Stimulated activated CD4-positive, alpha-beta T cell treated with anti-CD3 and anti-CD28 coated beads, TNF-alpha, amount 100 ng/mL, for 48 hours (primary cell): ENCODE data around the gene NKPD1.
A peak's percentile ranks its signal among the peaks of the same experiment; 100 is the strongest.
"Not testable (repeated sequence)": the region's sequence is repeated elsewhere in the genome, so short reads cannot be mapped to it uniquely, and the experiment has no call there.

Experiments used
- DNase-seq, 3 donors: peaks; one replicate each; pipeline ENCODE4 v3.0.0-alpha.2; 2020; ENCODE audit warnings: low read depth in 3 of 3

NKPD1 gene

GRCh38 chr19:45118591-45119355 lies 42.0 kb downstream of the NKPD1 start:
- DNase-seq, result not testable (repeated sequence)

GRCh38 chr19:45118106-45118505 lies 42.7 kb downstream of the NKPD1 start:
- DNase-seq, result no peak

- DNase-seq, result no peak
Measured at GRCh38 chr19:45117671-45118070, 43.1 kb downstream of the NKPD1 start.

GRCh38 chr19:45117167-45117594 lies 43.6 kb downstream of the NKPD1 start:
- DNase-seq, result peak; percentile 43 to 71 (median 70)

- DNase-seq, result no peak
Measured at GRCh38 chr19:45115809-45116615, 44.8 kb downstream of the NKPD1 start.

- DNase-seq, result no peak
Measured at GRCh38 chr19:45114116-45114515, 46.7 kb downstream of the NKPD1 start.

GRCh38 chr19:45113628-45114027 lies 47.2 kb downstream of the NKPD1 start:
- DNase-seq, result no peak

GRCh38 chr19:45112111-45112827 lies 48.5 kb downstream of the NKPD1 start:
- DNase-seq, result no peak
